ENCODE results near the gene RMND1.
"Not testable (repeated sequence)": the region's sequence is repeated elsewhere in the genome, so short reads cannot be mapped to it uniquely, and the experiment has no call there.

The RMND1 gene

DNA sequence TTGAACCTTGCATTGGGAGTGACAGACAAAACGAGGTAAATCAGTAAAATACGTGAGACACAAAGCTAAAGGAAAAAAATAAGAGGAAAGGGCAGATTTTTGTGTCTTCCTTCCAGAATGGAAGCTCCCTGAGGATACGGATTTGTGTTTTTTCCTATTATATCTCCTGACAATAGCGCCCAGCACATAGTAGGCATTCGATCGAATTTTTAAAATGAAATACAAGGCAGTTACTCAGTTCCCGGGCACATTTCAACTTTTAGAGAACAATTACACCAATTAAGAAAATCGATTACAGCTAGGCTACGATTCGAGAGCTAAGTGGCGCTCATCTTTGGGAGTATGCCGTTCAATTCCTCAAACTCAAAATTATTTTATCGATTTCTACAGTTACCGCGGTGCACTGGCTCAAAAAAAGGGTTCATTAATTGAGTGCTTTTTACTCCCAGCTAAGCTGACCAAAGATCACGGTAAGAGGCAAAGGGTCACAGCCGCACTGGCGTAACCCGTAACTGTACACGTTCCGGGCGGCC is 443 bp downstream of the RMND1 start:
- DNase-seq (ENCODE audit: low read depth in 2 of 2), result no peak

DNA sequence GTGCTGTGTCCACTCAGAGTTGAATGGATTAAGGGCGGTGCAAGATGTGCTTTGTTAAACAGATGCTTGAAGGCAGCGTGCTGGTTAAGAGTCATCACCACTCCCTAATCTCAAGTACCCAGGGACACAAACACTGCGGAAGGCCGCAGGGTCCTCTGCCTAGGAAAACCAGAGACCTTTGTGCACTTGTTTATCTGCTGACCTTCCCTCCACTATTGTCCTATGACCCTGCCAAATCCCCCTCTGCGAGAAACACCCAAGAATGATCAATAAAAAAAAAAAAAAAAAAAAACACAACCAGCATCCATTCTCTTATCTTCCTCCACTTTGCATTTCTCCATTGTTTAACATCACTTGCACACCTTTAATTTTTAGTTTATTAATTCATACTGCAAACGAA is 998 bp downstream of the RMND1 start:
- not testable (repeated sequence) for DNase-seq (ENCODE audit: low read depth in 2 of 2)

DNA sequence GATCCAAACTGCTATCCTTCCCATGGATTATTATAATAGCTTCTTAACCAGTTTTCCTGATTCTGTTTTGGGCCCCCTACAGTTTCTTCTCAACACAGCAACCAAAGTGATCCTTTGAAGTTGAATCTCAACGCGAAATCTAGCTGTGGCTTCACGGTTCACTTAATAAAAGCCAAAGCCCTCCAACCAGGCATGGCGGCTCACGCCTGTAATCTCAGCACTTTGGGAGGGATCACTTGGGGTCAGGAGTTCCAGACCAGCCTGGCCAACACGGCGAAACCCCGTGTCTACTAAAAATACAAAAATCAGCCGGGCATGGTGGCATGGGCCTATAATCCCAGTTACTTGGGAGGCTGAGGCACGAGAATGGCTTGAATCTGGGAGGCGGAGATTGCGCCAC is 3.3 kb downstream of the RMND1 start:
- DNase-seq (ENCODE audit: low read depth in 2 of 2), result no peak

DNA sequence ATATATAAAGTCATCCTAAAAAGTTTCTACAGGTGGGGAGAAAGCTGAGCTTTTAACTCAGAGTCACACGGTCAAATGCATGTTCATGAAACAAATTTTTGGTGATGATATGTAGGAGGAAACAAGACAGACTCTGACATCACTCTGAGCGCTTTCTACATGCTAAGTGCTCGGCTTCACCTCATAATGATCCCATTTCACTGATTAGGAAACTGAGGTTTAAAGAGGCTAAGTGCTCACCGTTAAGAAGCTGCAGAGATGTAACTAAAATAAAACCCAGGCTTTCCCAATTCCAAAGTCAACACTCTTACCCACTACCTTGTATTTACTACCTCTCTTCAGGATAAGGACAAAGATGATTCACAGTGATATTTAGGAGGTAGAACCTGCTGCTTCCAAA is 4.7 kb downstream of the RMND1 start:
- no peak for DNase-seq (ENCODE audit: low read depth in 2 of 2)

DNA sequence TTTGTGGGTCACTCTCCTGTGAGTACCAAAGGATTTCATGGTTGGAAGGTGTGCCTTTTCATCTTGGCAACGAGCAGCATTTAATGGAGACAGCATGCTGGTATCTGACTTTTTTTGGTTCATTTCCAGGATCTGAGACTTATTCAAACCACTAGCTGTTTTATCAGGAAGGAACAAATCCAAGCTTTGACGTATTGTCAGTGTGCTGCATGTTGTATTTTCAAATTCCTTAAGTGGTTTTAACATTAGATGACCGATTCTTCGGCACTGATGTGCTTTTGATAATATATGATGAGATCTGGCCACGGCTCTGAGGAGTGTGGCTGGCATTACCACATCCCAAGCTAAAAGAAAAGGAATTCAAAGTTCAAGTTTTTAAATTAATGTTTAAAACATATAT is 6.4 kb downstream of the RMND1 start:
- no peak for DNase-seq (ENCODE audit: low read depth in 2 of 2)

DNA sequence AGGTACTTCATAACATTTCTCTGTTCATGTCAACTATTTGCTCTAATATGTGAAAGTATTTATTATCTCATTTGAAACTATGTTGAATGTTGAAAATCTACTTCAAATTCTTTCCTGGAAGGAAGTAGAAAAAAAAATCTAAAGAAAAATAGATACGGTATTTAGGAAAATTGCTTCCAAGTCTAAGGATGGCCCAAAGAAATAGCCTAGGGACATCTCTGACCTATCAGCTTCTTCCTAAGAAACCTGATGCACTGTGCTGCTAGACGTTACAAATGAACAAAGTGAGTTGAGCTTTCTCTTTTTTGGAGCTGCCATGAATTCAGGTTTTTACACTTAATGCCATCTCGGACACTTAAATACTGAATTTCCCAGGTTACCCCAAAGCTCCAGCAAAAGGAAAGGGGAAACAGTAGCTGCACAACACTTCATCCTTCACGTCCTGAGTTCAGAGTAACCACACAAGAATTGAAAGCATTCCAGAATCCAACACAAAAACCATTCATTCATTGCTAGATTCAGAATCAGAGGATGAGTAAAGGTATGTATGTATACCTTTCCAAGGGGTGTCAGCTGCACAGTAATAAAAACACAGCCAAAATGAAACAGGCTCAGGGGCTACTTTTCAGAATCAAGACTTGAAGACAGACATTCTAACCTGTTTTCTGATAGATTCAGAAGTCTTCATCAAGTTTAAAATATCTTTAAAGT is 7.9 kb downstream of the RMND1 start:
- DNase-seq (ENCODE audit: low read depth in 2 of 2), result no peak

DNA sequence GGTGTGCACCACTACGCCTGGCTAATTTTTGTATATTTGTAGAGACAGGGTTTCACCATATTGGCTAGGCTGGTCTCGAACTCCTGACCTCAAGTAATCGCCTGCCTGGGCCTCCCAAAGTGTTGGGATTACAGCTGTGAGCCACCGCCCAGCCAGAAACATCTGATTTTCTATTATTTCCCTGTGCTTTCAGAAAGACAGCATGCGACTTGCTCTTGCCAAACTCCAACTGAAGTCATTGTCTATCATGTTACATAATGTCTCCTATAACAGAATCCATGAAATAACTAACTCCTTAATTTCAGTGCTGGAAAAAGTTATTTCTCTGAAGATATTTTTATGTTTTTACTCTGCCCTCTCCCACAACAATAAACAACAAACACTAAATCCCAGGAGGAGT is 8.5 kb downstream of the RMND1 start:
- DNase-seq (ENCODE audit: low read depth in 2 of 2), result no peak

DNA sequence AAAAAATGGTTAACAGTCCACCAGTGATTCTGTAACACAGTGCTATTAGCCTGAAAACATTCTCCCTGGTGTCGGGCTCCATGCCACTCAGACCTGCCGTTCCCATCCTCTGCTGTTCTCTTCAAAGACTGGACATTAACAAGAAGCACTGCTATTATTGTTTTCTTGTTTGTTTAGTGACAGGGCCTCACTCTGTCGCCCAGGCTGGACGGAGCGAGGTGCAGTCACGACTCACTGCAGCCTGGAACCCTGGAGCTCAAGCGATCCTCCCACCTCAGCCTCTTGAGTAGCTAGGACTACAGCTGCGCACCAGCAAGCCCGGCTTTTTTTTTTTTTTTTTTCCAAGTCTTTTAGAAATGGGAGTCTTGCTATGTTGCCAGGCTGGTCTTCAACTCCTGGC is 9.6 kb downstream of the RMND1 start:
- no peak for DNase-seq (ENCODE audit: low read depth in 2 of 2)

DNA sequence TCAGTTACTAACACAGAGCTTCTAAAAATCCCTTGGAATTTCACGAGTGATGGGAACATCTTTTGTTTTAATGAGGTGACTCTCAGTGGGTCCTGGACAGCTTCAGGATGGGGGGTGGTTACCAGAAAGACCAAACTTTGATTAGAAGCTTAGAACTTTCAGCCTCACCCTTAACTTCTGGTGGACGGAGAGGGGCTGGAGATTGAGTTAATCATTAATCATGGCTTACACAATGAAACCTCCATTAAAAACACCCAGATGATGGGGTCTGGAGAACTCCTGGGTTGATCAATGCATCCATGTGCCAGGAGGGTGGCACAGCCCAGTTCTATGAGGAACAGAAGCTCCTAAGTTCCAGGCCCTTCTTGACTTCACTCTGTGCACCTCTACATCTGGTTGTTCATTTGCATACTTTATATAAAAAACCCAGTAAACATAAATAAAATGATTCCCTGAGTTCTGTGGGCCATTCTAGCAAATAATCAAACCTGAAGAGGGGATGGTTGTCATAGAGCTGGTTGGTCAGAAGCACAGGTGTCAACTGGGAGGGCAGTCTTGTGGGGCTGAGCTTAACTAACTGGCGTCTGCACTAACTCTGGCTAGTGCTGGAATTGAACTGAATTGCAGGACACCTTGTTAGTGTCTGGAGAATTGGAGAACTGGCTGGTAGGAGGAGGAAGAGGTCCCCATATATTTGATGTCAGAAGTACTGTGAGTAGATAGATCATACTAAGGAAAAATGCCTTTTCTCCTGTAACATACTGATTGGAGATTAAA is 10.3 kb downstream of the RMND1 start:
- no peak for DNase-seq (ENCODE audit: low read depth in 2 of 2)

DNA sequence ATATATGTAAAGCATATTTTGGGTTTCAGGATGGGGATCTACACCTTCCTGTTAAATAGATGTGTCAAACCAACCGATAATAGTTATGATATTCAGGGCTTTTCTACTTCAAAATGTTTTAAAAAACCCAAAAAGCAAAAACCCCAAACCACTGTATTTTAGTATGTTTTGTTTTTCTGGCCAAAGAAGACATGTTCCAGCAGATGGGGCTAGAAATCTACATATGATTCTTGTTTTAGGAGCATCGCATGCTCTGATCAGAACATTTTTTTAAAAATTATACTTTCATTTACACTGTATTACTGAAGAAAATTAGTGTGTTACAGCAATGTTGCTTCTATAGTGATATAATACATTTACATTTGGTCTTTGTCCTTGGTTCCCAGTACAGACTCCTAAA is 11.0 kb downstream of the RMND1 start:
- DNase-seq (ENCODE audit: low read depth in 2 of 2), result no peak

DNA sequence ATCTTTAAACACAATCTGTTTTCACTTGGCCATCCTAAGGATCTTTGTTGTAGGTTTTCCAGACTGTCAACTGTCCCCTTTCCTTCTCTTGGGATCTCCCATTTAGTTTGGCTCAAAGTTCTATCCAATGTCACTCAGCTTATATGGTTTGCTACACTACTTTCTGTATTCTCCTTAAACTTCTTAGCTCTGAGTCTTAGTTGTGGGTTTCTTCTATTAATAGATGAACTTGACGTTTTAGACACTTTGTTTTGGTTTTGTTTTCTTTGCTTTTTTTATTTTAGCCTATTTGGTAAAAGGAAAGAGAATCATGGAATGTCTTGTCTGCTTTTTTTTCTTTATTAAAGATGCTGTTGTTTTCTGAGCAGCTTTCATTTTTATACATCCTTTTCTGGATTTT is 11.4 kb downstream of the RMND1 start:
- no peak for DNase-seq (ENCODE audit: low read depth in 2 of 2)

DNA sequence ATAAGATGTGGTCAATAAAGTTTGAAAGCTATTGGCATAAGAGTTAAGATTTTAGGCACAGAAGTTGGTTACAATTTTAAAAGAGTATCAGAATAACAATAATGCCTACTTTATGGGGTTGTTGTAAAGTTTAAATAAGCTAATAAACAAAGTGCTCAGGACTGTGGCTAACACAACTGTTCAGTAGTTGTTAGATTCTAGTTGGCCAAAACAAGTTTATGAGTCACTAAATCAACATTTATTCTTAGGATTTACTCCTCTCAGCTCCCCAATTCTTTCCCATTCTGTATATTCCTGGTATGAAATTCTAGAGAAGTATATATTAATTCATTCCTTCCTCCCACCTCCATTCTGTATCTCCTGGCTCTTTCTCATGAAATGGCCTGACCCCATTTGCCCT is 14.5 kb downstream of the RMND1 start:
- DNase-seq (ENCODE audit: low read depth in 2 of 2), result no peak

DNA sequence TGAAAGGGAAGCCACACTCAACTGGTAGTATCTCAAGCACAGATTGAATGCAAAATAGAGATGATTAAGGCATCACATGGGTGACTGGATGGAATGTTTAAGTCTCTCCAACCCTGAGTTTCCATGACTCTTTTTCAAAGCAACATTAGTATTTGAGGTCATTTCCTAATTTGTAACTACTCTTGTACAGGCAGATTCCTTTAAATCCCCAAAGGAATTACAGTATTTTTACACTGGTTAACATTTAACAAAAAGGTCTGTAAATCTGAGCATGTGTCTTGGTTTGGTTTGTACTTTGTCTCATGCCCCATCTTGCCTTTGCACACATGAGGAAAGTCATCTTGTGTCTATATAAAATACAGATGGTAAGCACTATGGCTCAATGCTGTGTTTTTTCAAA is 15.1 kb downstream of the RMND1 start:
- DNase-seq (ENCODE audit: low read depth in 2 of 2), result no peak

DNA sequence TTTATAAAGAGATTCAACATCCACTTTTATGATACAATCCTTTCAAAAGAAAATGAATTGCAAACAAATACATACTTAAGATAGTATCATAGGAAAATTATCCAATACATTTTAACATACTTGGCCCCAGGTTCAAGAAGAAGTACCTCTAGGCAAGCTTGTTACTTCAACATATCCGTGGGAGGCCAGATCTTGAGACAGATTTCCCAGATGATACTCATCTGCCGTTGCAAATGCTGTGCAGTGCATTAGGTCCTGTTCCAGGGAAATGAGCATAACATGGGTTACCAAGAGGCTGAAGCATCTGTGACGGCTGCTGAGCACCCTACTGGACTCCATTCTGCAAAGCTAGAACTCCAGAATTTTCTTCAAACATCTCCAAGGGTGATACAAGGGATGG is 15.6 kb downstream of the RMND1 start:
- DNase-seq (ENCODE audit: low read depth in 2 of 2), result no peak

DNA sequence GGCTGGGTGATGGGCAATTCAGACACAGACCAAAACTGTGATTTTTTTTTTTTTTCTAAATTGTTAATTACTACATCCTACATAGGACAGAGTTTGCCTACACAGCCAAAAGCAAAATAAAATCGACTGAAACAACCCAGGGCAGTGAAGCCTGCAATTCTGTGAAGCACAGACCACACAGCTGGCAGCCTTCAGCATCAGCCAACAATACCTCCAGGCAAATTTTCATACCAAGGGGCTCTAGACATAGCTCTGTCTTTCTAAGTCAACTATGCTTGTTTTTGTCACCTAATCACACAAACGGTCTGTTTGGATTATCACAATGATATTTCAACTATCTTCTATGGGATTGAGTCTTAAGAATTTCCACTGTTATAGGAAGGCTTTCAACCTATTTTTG is 17.6 kb downstream of the RMND1 start:
- DNase-seq (ENCODE audit: low read depth in 2 of 2), result no peak

DNA sequence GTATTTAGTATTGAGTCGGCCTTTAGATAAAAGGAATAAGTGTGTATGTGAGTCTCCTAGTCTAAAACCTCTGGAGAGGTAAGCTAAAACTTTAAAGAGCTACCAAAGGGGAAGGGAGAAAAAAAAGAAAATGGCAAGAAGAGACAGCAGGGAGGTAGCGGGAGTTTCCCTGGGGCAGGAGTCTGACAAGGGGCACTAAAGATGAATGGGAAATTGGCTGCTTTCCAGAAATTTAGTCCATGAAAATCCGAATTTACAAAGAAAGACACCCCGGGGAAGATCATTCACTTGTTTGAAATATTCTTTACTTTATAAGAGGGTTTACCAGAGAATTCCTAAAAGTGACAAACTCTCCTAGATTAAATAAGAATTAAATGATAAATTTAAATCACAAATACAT is 19.3 kb downstream of the RMND1 start:
- no peak for DNase-seq (ENCODE audit: low read depth in 2 of 2)

DNA sequence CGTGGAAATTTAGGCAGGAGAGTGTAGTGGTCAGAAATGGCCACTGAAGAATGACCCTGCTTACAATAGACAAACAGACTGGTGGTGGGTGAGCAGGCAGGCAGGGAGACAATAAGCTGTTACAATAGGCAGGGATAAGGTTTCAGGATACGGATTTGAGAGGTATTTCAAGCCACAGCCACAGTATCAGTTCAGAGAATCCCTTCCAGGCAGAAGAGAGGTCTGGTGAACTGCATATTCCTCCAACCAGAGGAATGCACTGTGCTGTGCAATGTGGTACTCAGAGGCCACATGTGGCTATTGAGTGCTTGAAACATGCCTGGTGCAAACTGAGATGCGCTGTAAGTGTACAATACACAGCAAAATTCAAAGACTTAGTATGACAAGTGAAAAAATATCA is 20.6 kb downstream of the RMND1 start:
- no peak for DNase-seq (ENCODE audit: low read depth in 2 of 2)

DNA sequence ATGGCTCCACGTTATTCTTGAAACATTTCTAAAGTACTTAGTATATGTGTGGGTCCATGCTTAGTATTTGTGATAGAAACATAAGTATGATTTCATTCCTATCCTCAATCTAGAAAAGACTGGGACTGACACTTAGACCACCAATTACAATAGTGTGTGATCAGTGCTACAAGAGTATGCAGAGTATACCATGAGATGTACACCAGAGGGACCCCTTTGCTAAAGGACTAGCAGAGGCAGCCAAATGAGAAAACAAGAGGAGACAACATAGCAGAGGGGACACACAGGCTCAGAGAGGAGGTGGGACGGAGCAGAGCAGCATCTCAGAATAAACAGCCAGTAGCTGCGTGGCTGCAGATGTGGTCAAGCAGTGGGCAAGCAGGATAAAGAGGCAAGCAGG is 21.0 kb downstream of the RMND1 start:
- no peak for DNase-seq (ENCODE audit: low read depth in 2 of 2)

DNA sequence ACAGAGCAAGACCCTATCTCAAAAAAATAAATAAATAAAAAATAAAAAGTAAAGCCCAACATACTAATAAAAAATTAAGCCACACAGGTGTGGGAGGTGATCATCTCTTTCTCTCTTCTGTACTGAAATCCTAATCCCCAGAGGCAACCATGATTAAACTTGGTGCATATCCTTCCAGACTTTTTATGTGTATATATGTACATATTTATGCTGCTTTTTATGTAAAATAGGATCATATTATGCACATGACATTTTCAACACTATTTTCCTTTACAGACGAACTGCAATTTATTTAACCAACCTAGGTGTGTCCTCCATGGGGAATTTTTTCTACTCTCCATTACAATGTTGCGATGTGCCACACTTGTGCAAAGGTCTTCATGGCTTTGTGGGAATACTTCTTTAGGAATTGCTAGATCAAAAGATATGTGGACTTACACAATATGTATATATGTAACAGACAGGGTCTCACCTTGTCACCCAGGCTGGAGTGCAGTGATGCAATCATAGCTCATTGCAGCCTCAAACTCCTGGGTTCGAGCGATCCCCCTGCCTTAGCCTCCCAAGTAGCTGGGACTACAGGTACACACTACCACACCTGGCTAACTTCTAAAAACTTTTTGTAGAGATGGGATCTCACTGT is 23.7 kb downstream of the RMND1 start:
- DNase-seq (ENCODE audit: low read depth in 2 of 2), result no peak

DNA sequence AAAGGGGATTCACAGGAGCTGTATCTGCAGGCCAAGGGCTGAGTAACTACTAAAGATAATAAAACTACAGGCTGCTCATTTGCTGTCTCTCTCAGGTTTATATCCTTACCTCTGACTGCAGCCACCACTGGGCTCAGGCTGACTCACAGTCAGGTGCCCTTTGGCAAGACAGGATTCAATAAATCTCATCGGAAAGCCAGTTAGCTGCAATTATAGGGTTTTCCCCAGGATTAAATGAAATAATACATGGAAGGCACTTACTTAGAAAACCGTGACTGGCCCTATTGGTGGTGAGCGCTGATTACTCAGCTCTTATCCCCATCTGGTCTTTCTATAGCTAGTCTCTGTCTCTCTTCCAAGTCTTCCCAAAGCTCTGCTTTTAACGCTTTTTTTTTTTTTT is 26.4 kb downstream of the RMND1 start:
- DNase-seq (ENCODE audit: low read depth in 2 of 2), result no peak

DNA sequence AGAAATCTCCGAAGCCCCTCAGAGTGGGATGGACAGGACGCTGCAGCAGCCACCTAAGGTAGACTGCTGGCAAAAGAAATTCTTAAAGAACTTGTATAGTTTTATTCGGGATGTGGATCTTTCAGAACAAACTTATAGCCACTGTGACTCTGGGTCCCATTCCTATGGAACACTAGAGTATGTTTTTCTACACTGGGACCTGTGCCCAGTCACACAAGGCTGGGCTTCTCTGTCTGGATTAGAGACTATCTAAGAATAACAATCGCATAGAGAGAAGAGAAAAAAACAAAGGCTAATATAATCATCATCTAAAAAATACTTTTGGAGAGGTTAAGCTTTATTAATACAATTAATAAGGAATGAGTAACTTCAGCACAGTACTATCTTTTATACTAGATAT is 28.9 kb downstream of the RMND1 start:
- no peak for DNase-seq (ENCODE audit: low read depth in 2 of 2)

DNA sequence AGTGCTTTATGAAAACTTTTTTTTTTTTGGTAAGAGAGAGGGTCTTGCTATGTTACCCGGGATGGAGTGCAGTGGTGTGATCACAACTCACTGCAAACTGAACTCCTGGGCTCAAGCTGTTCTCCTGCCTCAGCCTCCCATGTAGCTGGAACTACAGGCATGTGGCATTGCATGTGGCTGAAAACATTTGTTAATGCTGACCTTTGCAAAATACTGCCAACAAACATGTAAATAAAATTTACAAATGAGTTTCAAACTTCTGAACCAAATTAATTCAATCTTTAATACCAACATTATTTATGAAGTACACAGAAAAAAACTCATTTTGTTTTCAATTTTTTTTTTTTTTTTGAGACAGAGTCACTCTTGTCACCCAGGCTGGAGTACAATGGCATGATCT is 34.4 kb downstream of the RMND1 start:
- DNase-seq (ENCODE audit: low read depth in 2 of 2), result no peak

Measured in stimulated activated CD8-positive, alpha-beta memory T cell treated with anti-CD3 and anti-CD28 coated beads, Interleukin-15, amount 100 ng/mL, for 4 hours (primary cell).